HepG2 (cell line): Measurements from ENCODE around the gene SERPINF2. TPM values are rescaled to one million over a fixed set of nuclear protein-coding genes. Genes with fewer than 3 reads are reported as not detected.

Experiments
- GTF3A ChIP-seq: sonication (generic); formaldehyde crosslinking; conservative IDR thresholded peaks from 2 replicates; pipeline ENCODE4 v1.4.0; 2020; ENCODE audit warnings: mild to moderate bottlenecking, missing genetic modification reagents
- KLF11 ChIP-seq: IDR thresholded peaks from 2 replicates; pipeline ENCODE4 v1.6.1; 2016; ENCODE audit warnings: missing compliant biosample characterization
- MAFF ChIP-seq: IDR thresholded peaks from 2 replicates; pipeline ENCODE4 v1.6.1; 2011; ENCODE audit warnings: low read depth, low read length, improper control_type of control experiment
- NFAT5 ChIP-seq: sonication (generic); formaldehyde crosslinking; IDR thresholded peaks from 2 replicates; pipeline ENCODE4 v1.4.0; 2020; ENCODE audit warnings: missing genetic modification reagents
- SMARCE1 ChIP-seq: fragments of 450-650 bp; IDR thresholded peaks from 2 replicates; pipeline ENCODE4 v1.6.1; 2017; ENCODE audit warnings: borderline replicate concordance
- SOX6 ChIP-seq, 2 experiments: fragments of 450-650 bp in 1 of 2; sonication (generic) in 1 of 2; formaldehyde crosslinking in 1 of 2; IDR thresholded peaks; 2 replicates each; pipeline versions ENCODE4 v1.4.0 to v1.6.1; 2017 to 2020; ENCODE audit warnings: antibody characterized with exemption in 1 of 2, mild to moderate bottlenecking in 1 of 2, missing genetic modification reagents in 1 of 2
- TEAD2 ChIP-seq: sonication (generic); formaldehyde crosslinking; IDR thresholded peaks from 2 replicates; pipeline ENCODE4 v1.9.0; 2021; ENCODE audit warnings: missing genetic modification reagents
- ZKSCAN5 ChIP-seq: sonication (generic); formaldehyde crosslinking; IDR thresholded peaks from 2 replicates; pipeline ENCODE4 v1.5.1; 2020; ENCODE audit warnings: mild to moderate bottlenecking, missing genetic modification reagents
- ZNF124 ChIP-seq: sonication (generic); formaldehyde crosslinking; IDR thresholded peaks from 2 replicates; pipeline ENCODE4 v1.4.0; 2020; ENCODE audit warnings: missing genetic modification reagents
- ZNF20 ChIP-seq: sonication (generic); formaldehyde crosslinking; IDR thresholded peaks from 2 replicates; pipeline ENCODE4 v1.4.0; 2020; ENCODE audit warnings: mild to moderate bottlenecking, moderate library complexity, missing genetic modification reagents
- ZNF468 ChIP-seq: sonication (generic); formaldehyde crosslinking; IDR thresholded peaks from 2 replicates; pipeline ENCODE4 v1.8.0; 2022; ENCODE audit warnings: mild to moderate bottlenecking, moderate library complexity, missing genetic modification reagents
- ZNF709 ChIP-seq: sonication (generic); formaldehyde crosslinking; IDR thresholded peaks from 2 replicates; pipeline ENCODE4 v1.5.0; 2020; ENCODE audit warnings: mild to moderate bottlenecking, missing genetic modification reagents
- polyA plus RNA-seq, 8 experiments: library from polyadenylated mRNA; depleted of rRNA in 3 of 8; stranded (reverse) in 7 of 8; unstranded in 1 of 8; fragments of >200 nt; fragmentation: Illumina TruSeq in 4 of 8; extraction: Trizol in 4 of 8; gene quantifications; 2 replicates each; pipeline versions ENCODE4 v1.2.1 to v1.2.3, GENCODE V29; 2011 to 2016; ENCODE audit warnings: low read depth in 4 of 8, missing spikeins in 1 of 8, mixed read lengths in 1 of 8; ENCODE audit not compliant: insufficient read depth in 1 of 8
- total RNA-seq, 5 experiments: library from RNA; depleted of rRNA; stranded (reverse); fragments of >200 nt; fragmentation: Illumina TruSeq; extraction: Trizol; gene quantifications; 2 replicates each; pipeline ENCODE4 v1.2.3, GENCODE V29; 2016; ENCODE audit warnings: low read depth in 1 of 5
- TF ChIP-seq, protein P1 (sequence below): sonication (generic); formaldehyde crosslinking; IDR thresholded peaks from 2 replicates; pipeline ENCODE4 v1.5.1; 2020; ENCODE audit warnings: missing genetic modification reagents, mild to moderate bottlenecking, borderline replicate concordance
- TF ChIP-seq, protein P2 (sequence below): sonication (generic); formaldehyde crosslinking; IDR thresholded peaks from 2 replicates; pipeline ENCODE4 v1.8.1; 2023; ENCODE audit warnings: mild to moderate bottlenecking, missing genetic modification reagents
- TF ChIP-seq, protein P3 (sequence below): sonication (generic); formaldehyde crosslinking; IDR thresholded peaks from 2 replicates; pipeline ENCODE4 v1.4.0; 2020; ENCODE audit warnings: missing genetic modification reagents, borderline replicate concordance

The SERPINF2 gene
- total and polyA plus RNA-seq, 2 of the 13 experiments (the other 11 are each of a cell fraction or from before 2014, with no cell fraction given) = 309 to 548 TPM

GRCh38 chr17:1755827-1756262, 13.2 kb downstream of the SERPINF2 start (continued):
- TF ChIP-seq GTF3A (CRISPR knock-in tag) (no peak), ZNF468 (no peak), KLF11 (no peak), SMARCE1 (no peak), TEAD2 (CRISPR knock-in tag) (no peak), SOX6 (IDR thresholded peaks at IDR 0.05) (no peak), SOX6 (CRISPR knock-in tag; IDR thresholded peaks at IDR 0.05) (0 out of 2 replicates have a peak, but pooled peaks have one; percentile 11), ZKSCAN5 (no peak), MAFF (no peak), ZNF709 (no peak), ZNF20 (no peak), ZNF124 (CRISPR knock-in tag) (no peak), NFAT5 (no peak)
- TF ChIP-seq, protein P1, sequence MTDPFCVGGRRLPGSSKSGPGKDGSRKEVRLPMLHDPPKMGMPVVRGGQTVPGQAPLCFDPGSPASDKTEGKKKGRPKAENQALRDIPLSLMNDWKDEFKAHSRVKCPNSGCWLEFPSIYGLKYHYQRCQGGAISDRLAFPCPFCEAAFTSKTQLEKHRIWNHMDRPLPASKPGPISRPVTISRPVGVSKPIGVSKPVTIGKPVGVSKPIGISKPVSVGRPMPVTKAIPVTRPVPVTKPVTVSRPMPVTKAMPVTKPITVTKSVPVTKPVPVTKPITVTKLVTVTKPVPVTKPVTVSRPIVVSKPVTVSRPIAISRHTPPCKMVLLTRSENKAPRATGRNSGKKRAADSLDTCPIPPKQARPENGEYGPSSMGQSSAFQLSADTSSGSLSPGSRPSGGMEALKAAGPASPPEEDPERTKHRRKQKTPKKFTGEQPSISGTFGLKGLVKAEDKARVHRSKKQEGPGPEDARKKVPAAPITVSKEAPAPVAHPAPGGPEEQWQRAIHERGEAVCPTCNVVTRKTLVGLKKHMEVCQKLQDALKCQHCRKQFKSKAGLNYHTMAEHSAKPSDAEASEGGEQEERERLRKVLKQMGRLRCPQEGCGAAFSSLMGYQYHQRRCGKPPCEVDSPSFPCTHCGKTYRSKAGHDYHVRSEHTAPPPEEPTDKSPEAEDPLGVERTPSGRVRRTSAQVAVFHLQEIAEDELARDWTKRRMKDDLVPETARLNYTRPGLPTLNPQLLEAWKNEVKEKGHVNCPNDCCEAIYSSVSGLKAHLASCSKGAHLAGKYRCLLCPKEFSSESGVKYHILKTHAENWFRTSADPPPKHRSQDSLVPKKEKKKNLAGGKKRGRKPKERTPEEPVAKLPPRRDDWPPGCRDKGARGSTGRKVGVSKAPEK (CRISPR knock-in tag) = no peak
- TF ChIP-seq, protein P2, sequence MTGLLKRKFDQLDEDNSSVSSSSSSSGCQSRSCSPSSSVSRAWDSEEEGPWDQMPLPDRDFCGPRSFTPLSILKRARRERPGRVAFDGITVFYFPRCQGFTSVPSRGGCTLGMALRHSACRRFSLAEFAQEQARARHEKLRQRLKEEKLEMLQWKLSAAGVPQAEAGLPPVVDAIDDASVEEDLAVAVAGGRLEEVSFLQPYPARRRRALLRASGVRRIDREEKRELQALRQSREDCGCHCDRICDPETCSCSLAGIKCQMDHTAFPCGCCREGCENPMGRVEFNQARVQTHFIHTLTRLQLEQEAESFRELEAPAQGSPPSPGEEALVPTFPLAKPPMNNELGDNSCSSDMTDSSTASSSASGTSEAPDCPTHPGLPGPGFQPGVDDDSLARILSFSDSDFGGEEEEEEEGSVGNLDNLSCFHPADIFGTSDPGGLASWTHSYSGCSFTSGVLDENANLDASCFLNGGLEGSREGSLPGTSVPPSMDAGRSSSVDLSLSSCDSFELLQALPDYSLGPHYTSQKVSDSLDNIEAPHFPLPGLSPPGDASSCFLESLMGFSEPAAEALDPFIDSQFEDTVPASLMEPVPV (CRISPR knock-in tag) = no peak
- TF ChIP-seq, protein P3, sequence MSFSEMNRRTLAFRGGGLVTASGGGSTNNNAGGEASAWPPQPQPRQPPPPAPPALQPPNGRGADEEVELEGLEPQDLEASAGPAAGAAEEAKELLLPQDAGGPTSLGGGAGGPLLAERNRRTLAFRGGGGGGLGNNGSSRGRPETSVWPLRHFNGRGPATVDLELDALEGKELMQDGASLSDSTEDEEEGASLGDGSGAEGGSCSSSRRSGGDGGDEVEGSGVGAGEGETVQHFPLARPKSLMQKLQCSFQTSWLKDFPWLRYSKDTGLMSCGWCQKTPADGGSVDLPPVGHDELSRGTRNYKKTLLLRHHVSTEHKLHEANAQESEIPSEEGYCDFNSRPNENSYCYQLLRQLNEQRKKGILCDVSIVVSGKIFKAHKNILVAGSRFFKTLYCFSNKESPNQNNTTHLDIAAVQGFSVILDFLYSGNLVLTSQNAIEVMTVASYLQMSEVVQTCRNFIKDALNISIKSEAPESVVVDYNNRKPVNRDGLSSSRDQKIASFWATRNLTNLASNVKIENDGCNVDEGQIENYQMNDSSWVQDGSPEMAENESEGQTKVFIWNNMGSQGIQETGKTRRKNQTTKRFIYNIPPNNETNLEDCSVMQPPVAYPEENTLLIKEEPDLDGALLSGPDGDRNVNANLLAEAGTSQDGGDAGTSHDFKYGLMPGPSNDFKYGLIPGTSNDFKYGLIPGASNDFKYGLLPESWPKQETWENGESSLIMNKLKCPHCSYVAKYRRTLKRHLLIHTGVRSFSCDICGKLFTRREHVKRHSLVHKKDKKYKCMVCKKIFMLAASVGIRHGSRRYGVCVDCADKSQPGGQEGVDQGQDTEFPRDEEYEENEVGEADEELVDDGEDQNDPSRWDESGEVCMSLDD (CRISPR knock-in tag) = no peak
